ENCODE data around the gene LRPAP1. TPM values are rescaled to one million over a fixed set of nuclear protein-coding genes. Genes with fewer than 3 reads are reported as not detected.

LRPAP1 gene
- total and polyA plus RNA-seq, 2 donors (not counting 1 experiment from before 2014, with no cell fraction given) = 64.6 to 86.8 TPM

DNA sequence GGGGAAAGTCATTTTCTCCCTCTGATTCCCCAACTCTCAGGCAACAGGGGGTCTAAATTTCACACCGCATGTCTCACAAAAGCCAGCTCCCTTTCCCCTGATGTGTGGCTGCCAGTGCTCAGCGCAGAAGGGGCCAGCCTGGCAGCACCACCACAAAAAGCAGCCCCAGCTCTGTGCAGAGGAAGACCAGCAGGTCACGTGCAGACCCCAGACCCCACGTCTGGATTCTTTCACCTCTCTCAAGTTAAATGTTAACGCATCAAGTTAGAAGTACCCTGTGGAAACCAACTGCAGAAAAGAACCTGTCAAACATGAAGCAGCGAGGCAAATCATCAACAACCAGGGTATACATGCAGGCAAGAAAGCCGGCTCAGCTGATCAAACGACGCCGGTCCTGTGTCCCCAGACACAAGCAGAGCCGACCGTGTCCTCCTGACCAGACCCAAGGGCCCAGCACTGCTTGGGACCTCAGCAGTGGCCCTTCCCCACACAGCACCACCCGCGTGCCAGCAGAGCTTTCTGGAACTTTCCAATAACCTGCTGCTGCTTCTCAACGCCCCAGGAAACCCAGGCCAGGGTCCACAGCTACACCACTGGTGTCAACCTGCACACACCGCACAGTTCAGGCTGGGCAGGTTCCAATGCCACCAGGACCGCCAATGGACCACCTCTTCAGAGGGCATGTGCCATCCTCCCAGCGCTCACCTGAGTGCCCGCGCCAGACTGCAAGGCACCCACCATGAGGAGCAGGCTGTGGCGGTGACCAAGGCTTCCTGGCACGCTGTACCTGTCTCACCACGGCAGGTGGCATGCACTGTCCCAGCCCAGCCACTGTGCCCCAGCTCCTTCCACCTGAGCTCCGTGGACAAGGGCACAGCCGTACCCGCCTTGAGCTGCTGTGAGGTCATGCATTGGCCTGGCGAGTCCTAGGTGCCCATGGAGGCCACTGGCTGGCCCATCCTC is 4.0 kb downstream of the LRPAP1 start:
- 90% methylated on average over 26 of the region's 27 CpGs for WGBS (ENCODE audit: insufficient coverage)
- TF ChIP-seq CTCF (IDR thresholded peaks at IDR 0.05) (no peak), EZH2 (IDR thresholded peaks at IDR 0.05; ENCODE audit: borderline replicate concordance, insufficient read depth, low read depth, low read length, poor library complexity, severe bottlenecking) (no peak)
- Histone ChIP-seq H3K4me2 (replicated peaks; ENCODE audit: low read depth, low read length, poor library complexity, severe bottlenecking) (no peak overlapping the region), H3K4me3 (ENCODE audit: control extremely low read depth in 1 of 5, extremely low read depth in 1 of 5, insufficient read depth in 1 of 5, low read depth in 2 of 5, low read length in 4 of 5) (no peak overlapping the region), H3K27ac (ENCODE audit: low read length in 2 of 2) (no peak overlapping the region), H3K36me3 (replicated peaks in 1 of 2; ENCODE audit: control extremely low read depth in 1 of 2, control insufficient read depth in 1 of 2, extremely low read depth in 1 of 2, insufficient read depth in 2 of 2, low read length in 1 of 2) (peaks cover 0 to 48% of the 10 kb centered on the region in 2 experiments), H4K20me1 (ENCODE audit: control insufficient read depth, insufficient read depth, low read length, poor library complexity, severe bottlenecking) (peaks cover 88% of the 10 kb centered on the region), H2AFZ (ENCODE audit: insufficient read depth, low read depth, low read length, poor library complexity, severe bottlenecking) (no peak overlapping the region), H3K27me3 (replicated peaks in 1 of 4; ENCODE audit: control extremely low read depth in 1 of 4, control insufficient read depth in 3 of 4, insufficient read depth in 4 of 4, low read length in 3 of 4) (no peaks in the 10 kb centered on the region), H3K4me1 (ENCODE audit: control insufficient read depth in 2 of 2, insufficient read depth in 2 of 2, low read length in 2 of 2) (peaks cover 29 to 46% of the 10 kb centered on the region in 2 donors), H3K9me3 (ENCODE audit: control extremely low read depth in 1 of 3, control insufficient read depth in 2 of 3, insufficient read depth in 1 of 3, low read length in 2 of 3) (no peaks in the 10 kb centered on the region), H3K79me2 (ENCODE audit: control insufficient read depth, insufficient read depth, low read length) (peaks cover 100% of the 10 kb centered on the region), H3K9ac (ENCODE audit: low read length) (no peak overlapping the region)
- no peak overlapping the region for H3K27ac Mint-ChIP-seq
- ChIA-PET CTCF (no interaction called here), POLR2A (interaction anchor here (0.5 kb wide), 1 partner anchor 24 kb away, joined by 9 read pairs; no protein-coding TSS in a partner anchor)
- intact Hi-C loops (cut with micrococcal nuclease) = no loop called here
- ATAC-seq (ENCODE audit: low read depth) = no peak
- no peak overlapping the region for H3K4me3 Mint-ChIP-seq
- no peaks in the 10 kb centered on the region for H3K27me3 Mint-ChIP-seq
- H3K9me3 Mint-ChIP-seq (ENCODE audit: insufficient read depth) = no peaks in the 10 kb centered on the region
- H3K4me1 Mint-ChIP-seq = peaks cover 38% of the 10 kb centered on the region
- DNase-seq = peak; percentile 9
